GM23338 (cell line): ENCODE measurements around the gene NANP. TPM values are rescaled to one million over a fixed set of nuclear protein-coding genes. Genes with fewer than 3 reads are reported as not detected.
A peak's percentile ranks its signal among the peaks of the same experiment; 100 is the strongest.

ENCODE experiments used
- ATAC-seq: fragments of 200-7000 bp; cut with Tn5 transposase; 3 replicates; pipeline ENCODE4 v1.9.1; 2020
- DNase-seq: peaks from one replicate; pipeline ENCODE4 v3.0.0-alpha.2; 2015; ENCODE audit warnings: low spot score
- H2AFZ ChIP-seq: fragments of 200-600 bp; sonication (generic); 2 replicates; pipeline ENCODE4 v1.8.0; 2016; ENCODE audit warnings: antibody characterized with exemption, mild to moderate bottlenecking, moderate library complexity
- H3F3A ChIP-seq: fragments of 200-600 bp; sonication (generic); replicated peaks from 2 replicates; pipeline ENCODE4 v1.8.0; 2017; ENCODE audit warnings: antibody characterized with exemption, mixed run types, low read depth
- H3K27ac ChIP-seq: fragments of 200-600 bp; sonication (generic); 2 replicates; pipeline ENCODE4 v1.6.1; 2016; ENCODE audit warnings: low read depth
- H3K27me3 ChIP-seq: fragments of 200-600 bp; sonication (generic); 2 replicates; pipeline ENCODE4 v1.8.0; 2016; ENCODE audit warnings: mild to moderate bottlenecking, mixed run types, moderate library complexity; ENCODE audit not compliant: insufficient read depth
- H3K36me3 ChIP-seq: fragments of 200-600 bp; sonication (generic); 2 replicates; pipeline ENCODE4 v1.8.0; 2016; ENCODE audit warnings: mild to moderate bottlenecking; ENCODE audit not compliant: insufficient read depth
- H3K4me1 ChIP-seq: fragments of 200-600 bp; sonication (generic); 2 replicates; pipeline ENCODE4 v1.8.0; 2016; ENCODE audit warnings: mild to moderate bottlenecking, moderate library complexity; ENCODE audit not compliant: insufficient read depth
- H3K4me2 ChIP-seq: fragments of 200-600 bp; sonication (generic); 2 replicates; pipeline ENCODE4 v1.7.1; 2017; ENCODE audit warnings: mixed run types
- H3K4me3 ChIP-seq: fragments of 200-600 bp; sonication (generic); 2 replicates; pipeline ENCODE4 v1.6.1; 2016; ENCODE audit warnings: mixed run types
- H3K79me2 ChIP-seq: fragments of 200-600 bp; sonication (generic); replicated peaks from 2 replicates; pipeline ENCODE4 v1.8.0; 2017; ENCODE audit warnings: mild to moderate bottlenecking; ENCODE audit not compliant: insufficient read depth
- H3K9me2 ChIP-seq: fragments of 200-600 bp; sonication (generic); 2 replicates; pipeline ENCODE4 v1.8.0; 2017; ENCODE audit not compliant: insufficient read depth
- H4K20me1 ChIP-seq: fragments of 200-600 bp; sonication (generic); replicated peaks from 2 replicates; pipeline ENCODE4 v1.8.0; 2017; ENCODE audit warnings: mild to moderate bottlenecking; ENCODE audit not compliant: insufficient read depth
- H3K27ac Mint-ChIP-seq: 2 replicates; pipeline ENCODE4 v1.8.0; 2020; ENCODE audit warnings: inconsistent platforms, mild to moderate bottlenecking, moderate library complexity, mixed read lengths
- H3K27me3 Mint-ChIP-seq: 3 replicates; pipeline ENCODE4 v1.8.0; 2022; ENCODE audit warnings: low read depth, mild to moderate bottlenecking, moderate library complexity, mixed read lengths, inconsistent platforms; ENCODE audit not compliant: insufficient read depth, poor library complexity
- H3K36me3 Mint-ChIP-seq: 3 replicates; pipeline ENCODE4 v1.8.0; 2021; ENCODE audit warnings: low read depth, mild to moderate bottlenecking, inconsistent platforms, moderate library complexity, mixed read lengths
- H3K4me1 Mint-ChIP-seq: 3 replicates; pipeline ENCODE4 v1.8.0; 2020; ENCODE audit warnings: mild to moderate bottlenecking, inconsistent platforms, mixed read lengths
- H3K4me3 Mint-ChIP-seq: 3 replicates; pipeline ENCODE4 v1.8.0; 2021; ENCODE audit warnings: moderate library complexity, mild to moderate bottlenecking, inconsistent platforms, mixed read lengths
- H3K9me3 Mint-ChIP-seq: 3 replicates; pipeline ENCODE4 v1.8.0; 2020; ENCODE audit warnings: moderate library complexity, mild to moderate bottlenecking, inconsistent platforms, mixed read lengths
- CREB1 ChIP-seq: fragments of 250-450 bp; sonication (Bioruptor Pico); IDR thresholded peaks from 2 replicates; pipeline ENCODE4 v1.5.0; 2020; ENCODE audit warnings: low read depth, mild to moderate bottlenecking, moderate library complexity
- CTCF ChIP-seq, 2 experiments: fragments of 200-600 bp in 1 of 2; sonication (generic) in 1 of 2; conservative IDR thresholded peaks; 2 replicates each; pipeline versions ENCODE4 v1.5.1 to v1.6.1; 2016 to 2017; ENCODE audit warnings: antibody characterized with exemption in 2 of 2, low read depth in 2 of 2, mild to moderate bottlenecking in 2 of 2, moderate library complexity in 1 of 2
- ETS1 ChIP-seq: IDR thresholded peaks from 2 replicates; pipeline ENCODE4 v1.6.1; 2016; ENCODE audit warnings: antibody characterized with exemption
- EZH2 ChIP-seq: fragments of 200-600 bp; sonication (generic); IDR thresholded peaks from one replicate; pipeline ENCODE4 v1.8.0; 2017; ENCODE audit warnings: antibody characterized with exemption, mild to moderate bottlenecking, low read depth; ENCODE audit not compliant: unreplicated experiment
- EZH2phosphoT487 ChIP-seq: fragments of 200-600 bp; sonication (generic); IDR thresholded peaks from one replicate; pipeline ENCODE4 v1.8.1; 2018; ENCODE audit warnings: antibody characterized with exemption; ENCODE audit not compliant: unreplicated experiment
- JUNB ChIP-seq: IDR thresholded peaks from one replicate; pipeline ENCODE4 v1.6.1; 2016; ENCODE audit warnings: antibody characterized with exemption; ENCODE audit not compliant: unreplicated experiment
- NANOG ChIP-seq: IDR thresholded peaks from 2 replicates; pipeline ENCODE4 v1.6.1; 2016; ENCODE audit warnings: antibody characterized with exemption, borderline replicate concordance
- POLR2AphosphoS5 ChIP-seq: IDR thresholded peaks from 2 replicates; pipeline ENCODE4 v1.6.1; 2016; ENCODE audit warnings: antibody characterized with exemption, low read depth
- REST ChIP-seq: IDR thresholded peaks from one replicate; pipeline ENCODE4 v1.6.1; 2018; ENCODE audit warnings: antibody characterized with exemption; ENCODE audit not compliant: unreplicated experiment
- STAT1 ChIP-seq: IDR thresholded peaks from one replicate; pipeline ENCODE4 v1.6.1; 2016; ENCODE audit warnings: antibody characterized with exemption; ENCODE audit not compliant: unreplicated experiment
- ZNF114 ChIP-seq: fragments of 250-450 bp; sonication (Bioruptor Pico); IDR thresholded peaks from 2 replicates; pipeline ENCODE4 v1.5.0; 2020; ENCODE audit warnings: mild to moderate bottlenecking, moderate library complexity
- ZNF331 ChIP-seq: fragments of 250-450 bp; sonication (Bioruptor Pico); IDR thresholded peaks from 2 replicates; pipeline ENCODE4 v1.5.0; 2020; ENCODE audit warnings: low read depth, mild to moderate bottlenecking, moderate library complexity
- ZNF462 ChIP-seq: fragments of 250-450 bp; sonication (Bioruptor Pico); IDR thresholded peaks from 2 replicates; pipeline ENCODE4 v1.5.0; 2020; ENCODE audit warnings: mild to moderate bottlenecking, moderate library complexity
- polyA plus RNA-seq: library from polyadenylated mRNA; unstranded; fragments of >200 nt; fragmentation: Nextera tagmentation; extraction: Ambion mirVana; gene quantifications from 2 replicates; pipeline ENCODE4 v1.2.1, GENCODE V29; 2016
- total RNA-seq: library from RNA; depleted of rRNA; stranded (reverse); fragments of >200 nt; shearing (Covaris generic); gene quantifications from 2 replicates; pipeline ENCODE4 v1.2.3, GENCODE V29; 2014

The NANP gene
- total and polyA plus RNA-seq, 2 experiments from 2014 or later: 3.9 to 7.6 TPM

- Mint-ChIP-seq H3K4me1 (peaks cover 18% of the 10 kb centered on the region), H3K27me3 (peaks cover 4% of the 10 kb centered on the region), H3K27ac (no peak overlapping the region), H3K36me3 (peaks cover 25% of the 10 kb centered on the region), H3K4me3 (no peak overlapping the region; the same call in 2 of the 3 replicates), H3K9me3 (peaks cover 8% of the 10 kb centered on the region; the same call in 1 of the 3 replicates)
- peaks cover 22% of the 10 kb centered on the region for H3K4me1 ChIP-seq
- 0 out of 2 replicates have a peak overlapping the region, but pooled peaks have one; percentile 63 for H3K4me2 ChIP-seq
- no peaks in the 10 kb centered on the region for H3F3A ChIP-seq
- no peak for ATAC-seq
- no peak overlapping the region for H3K27ac ChIP-seq
- H3K27me3 ChIP-seq: no peaks in the 10 kb centered on the region
- H3K36me3 ChIP-seq: no peaks in the 10 kb centered on the region
- H3K79me2 ChIP-seq: no peaks in the 10 kb centered on the region
- no peak for DNase-seq
- TF ChIP-seq CTCF (conservative IDR thresholded peaks at IDR 0.05; ENCODE audit: low read depth in 2 of 2) (no peak), ZNF331 (no peak), POLR2AphosphoS5 (no peak), JUNB (no peak), ZNF462 (CRISPR knock-in tag) (no peak), EZH2 (no peak), ETS1 (no peak), REST (no peak), STAT1 (no peak), EZH2phosphoT487 (no peak), CREB1 (CRISPR knock-in tag) (no peak), ZNF114 (no peak), NANOG (no peak)
- H4K20me1 ChIP-seq: no peaks in the 10 kb centered on the region
- no peaks in the 10 kb centered on the region for H3K9me2 ChIP-seq
- no peak overlapping the region for H2AFZ ChIP-seq
- H3K4me3 ChIP-seq: no peak overlapping the region
Measured at GRCh38 chr20:25643716-25644115, 19.9 kb upstream of the NANP start.
